ENCODE data around the gene RNF220. TPM values are rescaled to one million over a fixed set of nuclear protein-coding genes. Genes with fewer than 3 reads are reported as not detected.

Gene RNF220
- total and polyA plus RNA-seq, 9 of the 15 experiments (the other 6 are each of a cell fraction or from before 2014, with no cell fraction given), result 5.1 to 117 (median 66.9) TPM

- no peak for TF ChIP-seq SETDB1 (IDR thresholded peaks at IDR 0.05; ENCODE audit: low read length)
- no peak for TF ChIP-seq FOXM1 (IDR thresholded peaks at IDR 0.05; ENCODE audit: low read depth)
- TF ChIP-seq FOXM1 (CRISPR knock-in tag; IDR thresholded peaks at IDR 0.05; ENCODE audit: low read depth), result no peak
- no peak for TF ChIP-seq ARID3A (IDR thresholded peaks at IDR 0.05; ENCODE audit: borderline replicate concordance, low read depth, low read length)
- TF ChIP-seq ZBTB34 (CRISPR knock-in tag; IDR thresholded peaks at IDR 0.05), result no peak
- TF ChIP-seq ATF3 (IDR thresholded peaks at IDR 0.05), result peak; percentile 36; the same call in 1 of the 2 replicates
- no peak for TF ChIP-seq ATF3 (CRISPR knock-in tag; conservative IDR thresholded peaks at IDR 0.05)
- TF ChIP-seq NR4A1 (CRISPR knock-in tag; IDR thresholded peaks at IDR 0.05), result no peak
- TF ChIP-seq NR4A1 (tag; IDR thresholded peaks at IDR 0.05), result no peak
- no peak for TF ChIP-seq ZNF124 (CRISPR knock-in tag; IDR thresholded peaks at IDR 0.05)
- no peak for TF ChIP-seq NFIX (CRISPR knock-in tag; IDR thresholded peaks at IDR 0.05; ENCODE audit: low read depth)
- ATAC-seq, result no peak
- Histone ChIP-seq H3K27me3 (ENCODE audit: control insufficient read depth in 2 of 2, insufficient read depth in 2 of 2, low read length in 2 of 2) (peaks cover 74 to 75% of the 10 kb centered on the region in 2 experiments), H3K9me1 (ENCODE audit: control insufficient read depth, insufficient read depth, low read length) (peaks cover 4% of the 10 kb centered on the region), H4K20me1 (replicated peaks; ENCODE audit: control insufficient read depth, insufficient read depth, low read length) (peaks cover 14% of the 10 kb centered on the region; the same call in 1 of the 2 replicates), H3K9me3 (replicated peaks; ENCODE audit: control insufficient read depth, insufficient read depth, low read depth, low read length) (no peaks in the 10 kb centered on the region), H3K4me3 (no peak overlapping the region), H3K4me1 (replicated peaks in 1 of 2; ENCODE audit: control insufficient read depth in 2 of 2, insufficient read depth in 2 of 2, low read length in 2 of 2) (no peaks in the 10 kb centered on the region; a peak in 1 of 5 replicates), H3K9ac (ENCODE audit: insufficient read depth in 1 of 2, low read depth in 2 of 2, low read length in 2 of 2) (no peak overlapping the region), H3K4me2 (ENCODE audit: insufficient read depth, low read length) (no peak overlapping the region), H3K27ac (ENCODE audit: extremely low read depth, low read depth, low read length) (no peak overlapping the region), H2AFZ (ENCODE audit: low read depth, low read length) (no peak overlapping the region), H3K79me2 (ENCODE audit: control insufficient read depth, insufficient read depth, low read length) (no peaks in the 10 kb centered on the region), H3K36me3 (ENCODE audit: control insufficient read depth, insufficient read depth, low read length) (no peaks in the 10 kb centered on the region)
- POLR2A ChIA-PET, result interaction anchor here (0.7 kb wide), 1 partner anchor 16 kb away, joined by 4 read pairs; no protein-coding TSS in a partner anchor
- BruUV-seq (replicated peaks), result no TSS peak
- FAIRE-seq, result no peak
- DNase-seq (ENCODE audit: extremely low read depth in 1 of 4, low spot score in 3 of 4), result no peak
- WGBS (ENCODE audit: insufficient coverage, low coverage, missing lambda C conversion rate), result 0% methylated on average over 6 of the region's 6 CpGs
- in situ Hi-C loops (cut with MboI), result loop anchor here (10.0 kb wide), 1 partner anchor 517 kb away; no protein-coding TSS in a partner anchor
- intact Hi-C loops (cut with micrococcal nuclease), result no loop called here
- CTCF ChIA-PET (ENCODE audit: low intra/inter-chr PET ratio), result no interaction called here
Observed at GRCh38 chr1:44557778-44558177, 152.7 kb downstream of the RNF220 start.

Data from K562 (cell line).